ENCODE data around the gene XRCC6.
"Not testable (repeated sequence)": the region's sequence is repeated elsewhere in the genome, so short reads cannot be mapped to it uniquely, and the experiment has no call there.

XRCC6 gene

GRCh38 chr22:41621099-41621910 is at the start of gene XRCC6:
Gene XRCC6, plus strand, starts transcription at chr22:41621295. Its CDS starts 710 bp downstream, at chr22:41622005.
- DNase-seq, result peak; percentile 99

- DNase-seq, result no peak
These were observed 49.3 kb upstream of the XRCC6 start for GRCh38 chr22:41571786-41572185.

- DNase-seq, result not testable (repeated sequence)
These were observed 48.8 kb upstream of the XRCC6 start for GRCh38 chr22:41572305-41572704.

- DNase-seq, result no peak
These were observed 47.4 kb upstream of the XRCC6 start for GRCh38 chr22:41573677-41574076.

- DNase-seq, result no peak
These were observed 46.2 kb upstream of the XRCC6 start for GRCh38 chr22:41574847-41575381.

GRCh38 chr22:41575533-41575932 is 45.6 kb upstream of the XRCC6 start:
- no peak for DNase-seq

GRCh38 chr22:41576877-41577276 is 44.2 kb upstream of the XRCC6 start:
- DNase-seq, result peak; percentile 41

- no peak for DNase-seq
These were observed 43.0 kb upstream of the XRCC6 start for GRCh38 chr22:41578114-41578513.

GRCh38 chr22:41578818-41579217 is 42.3 kb upstream of the XRCC6 start:
- DNase-seq, result no peak

GRCh38 chr22:41579297-41579996 is 41.6 kb upstream of the XRCC6 start:
- no peak for DNase-seq

GRCh38 chr22:41579997-41580355 is 41.1 kb upstream of the XRCC6 start:
- DNase-seq, result no peak

GRCh38 chr22:41582694-41583093 is 38.4 kb upstream of the XRCC6 start:
- DNase-seq, result peak; percentile 73

GRCh38 chr22:41584881-41585280 is 36.2 kb upstream of the XRCC6 start:
- no peak for DNase-seq

- no peak for DNase-seq
These were observed 35.2 kb upstream of the XRCC6 start for GRCh38 chr22:41585898-41586297.

GRCh38 chr22:41587347-41587723 is 33.8 kb upstream of the XRCC6 start:
- DNase-seq, result no peak

- peak; percentile 99 for DNase-seq
These were observed 31.5 kb upstream of the XRCC6 start, which contains the start of gene PMM1 for GRCh38 chr22:41589391-41590241. Gene PMM1, minus strand, starts transcription at chr22:41589840. Its CDS starts 35 bp downstream, at chr22:41589805.

- DNase-seq, result not testable (repeated sequence)
These were observed 27.6 kb upstream of the XRCC6 start for GRCh38 chr22:41593336-41593960.

- no peak for DNase-seq
These were observed 25.4 kb upstream of the XRCC6 start for GRCh38 chr22:41595703-41596102.

GRCh38 chr22:41596776-41597634 is 24.1 kb upstream of the XRCC6 start:
- DNase-seq, result peak; percentile 18

GRCh38 chr22:41597635-41597953 is 23.5 kb upstream of the XRCC6 start:
- DNase-seq, result no peak

GRCh38 chr22:41598081-41598480 is 23.0 kb upstream of the XRCC6 start:
- no peak for DNase-seq

Data from MV-4-11 (cell line).